Sigmoid colon (tissue), 7 donors: ENCODE results near the gene NXPH3. TPM values are rescaled to one million over a fixed set of nuclear protein-coding genes. Genes with fewer than 3 reads are reported as not detected.
A peak's percentile ranks its signal among the peaks of the same experiment; 100 is the strongest.

Experiments
- DNase-seq: peaks from one replicate; pipeline ENCODE4 v3.0.0-alpha.2; 2019
- H3K27ac ChIP-seq, 4 donors: fragments of 200-600 bp; sonication (generic); one replicate each; pipeline ENCODE4 v1.5.1; 2016 to 2019; ENCODE audit warnings: mild to moderate bottlenecking in 1 of 4
- H3K27me3 ChIP-seq, 3 donors: fragments of 200-600 bp; sonication (generic); one replicate each; pipeline ENCODE4 v1.5.1; 2019; ENCODE audit warnings: mild to moderate bottlenecking in 1 of 3
- H3K36me3 ChIP-seq, 4 donors: fragments of 200-600 bp; sonication (generic); one replicate each; pipeline ENCODE4 v1.5.1; 2016 to 2019
- H3K4me1 ChIP-seq, 4 donors: fragments of 200-600 bp; sonication (generic); one replicate each; pipeline ENCODE4 v1.5.1; 2017 to 2019
- H3K4me3 ChIP-seq, 4 donors: fragments of 200-600 bp; sonication (generic); one replicate each; pipeline ENCODE4 v1.5.1; 2017 to 2019; ENCODE audit warnings: mild to moderate bottlenecking in 2 of 4, moderate library complexity in 1 of 4
- H3K9me3 ChIP-seq, 4 donors: fragments of 200-600 bp in 3 of 4; sonication (generic) in 3 of 4; one replicate each; pipeline versions ENCODE4 v1.5.1 to v1.6.1; 2013 to 2019
- CTCF ChIP-seq, 4 experiments: fragments of 450-650 bp in 3 of 4; fragments of 200-600 bp in 1 of 4; IDR thresholded peaks; one replicate each; pipeline ENCODE4 v1.5.1; 2016 to 2019; ENCODE audit warnings: antibody characterized with exemption in 4 of 4, mild to moderate bottlenecking in 3 of 4, moderate library complexity in 2 of 4
- EP300 ChIP-seq, 4 donors: sonication (generic); formaldehyde crosslinking; IDR thresholded peaks; one replicate each; pipeline ENCODE4 v1.6.1; 2017; ENCODE audit warnings: antibody characterized with exemption in 4 of 4
- POLR2A ChIP-seq, 2 donors: fragments of 450-650 bp; IDR thresholded peaks; one replicate each; pipeline ENCODE4 v1.6.1; 2016; ENCODE audit warnings: antibody characterized with exemption in 2 of 2, mild to moderate bottlenecking in 2 of 2, moderate library complexity in 2 of 2
- POLR2AphosphoS5 ChIP-seq, 4 donors: sonication (generic); formaldehyde crosslinking; IDR thresholded peaks; one replicate each; pipeline ENCODE4 v1.6.1; 2017; ENCODE audit warnings: antibody characterized with exemption in 4 of 4
- WGBS, 2 donors: extraction: QIAGEN DNeasy Blood & Tissue Kit; methylation state at CpG; one replicate each; pipeline ENCODE4 v1.1.7; 2013; 5-methylcytosine and 5-hydroxymethylcytosine counted together
- intact Hi-C: fragments of 100-400 bp; cut with DNase I; formaldehyde crosslinking; loops from one replicate; pipeline ENCODE4 v1.15.1; 2023
- polyA plus RNA-seq, 3 donors: library from polyadenylated mRNA; stranded (reverse); fragments of 200-250 nt; gene quantifications; one replicate each; pipeline ENCODE4 v1.2.3, GENCODE V29; 2013
- total RNA-seq, 4 donors: library from RNA; depleted of rRNA; stranded (reverse); fragments of >200 nt; gene quantifications; one replicate each; pipeline ENCODE4 v1.1.0, GENCODE V29; 2016
- donor health status: healthy with polysubstance abuse.
- donor health status: Bipolar disorder and iron deficiency.
- donor health status: healthy.

Gene NXPH3
- total and polyA plus RNA-seq, 7 donors = 0.23 to 32.6 (median 20.2) TPM

DNA sequence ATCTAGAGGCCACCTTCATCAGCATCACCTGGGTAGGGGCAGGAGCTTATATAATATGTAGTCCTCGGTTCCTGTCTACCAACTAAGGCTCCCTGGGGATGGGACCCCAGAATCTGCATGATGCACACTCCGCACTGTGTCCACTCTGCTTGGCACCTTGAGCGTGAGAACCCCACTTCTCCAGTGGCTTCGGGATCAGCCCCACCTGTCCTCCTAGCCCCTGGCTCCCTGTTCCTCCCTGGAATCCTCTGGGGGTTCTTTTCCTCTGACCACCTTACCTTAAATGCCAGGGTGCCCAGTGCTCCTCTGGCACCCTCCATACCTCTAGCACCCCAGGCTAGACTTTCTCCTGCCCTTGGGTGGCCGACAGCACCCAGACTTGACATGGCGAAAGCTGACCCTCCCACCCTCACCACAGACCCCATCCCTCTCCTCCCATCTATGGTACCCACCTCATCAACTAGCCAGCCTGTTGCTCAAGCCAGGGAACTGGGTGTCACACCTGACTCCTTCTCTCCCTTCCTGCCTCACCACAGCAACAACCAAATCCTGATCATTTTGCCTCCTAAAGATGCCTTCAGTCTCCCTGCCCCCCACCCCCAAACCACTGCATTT lies 2.8 kb upstream of the NXPH3 start:
- intact Hi-C loops = no loop called here
- H3K27me3 ChIP-seq = no peaks in the 10 kb centered on the region
- H3K4me1 ChIP-seq = peaks cover 0 to 55% (median 50%) of the 10 kb centered on the region in 4 donors
- H3K27ac ChIP-seq = peak overlapping the region; percentile 85 to 96 (median 90)
- DNase-seq = no peak
- WGBS, 2 donors = 73 to 85% methylated on average over 6 of the region's 6 CpGs
- no peak overlapping the region for H3K4me3 ChIP-seq
- no peak for TF ChIP-seq POLR2A (IDR thresholded peaks at IDR 0.05)
- TF ChIP-seq EP300 (IDR thresholded peaks at IDR 0.05) = no peak
- no peak for TF ChIP-seq POLR2AphosphoS5 (IDR thresholded peaks at IDR 0.05)
- TF ChIP-seq CTCF (IDR thresholded peaks at IDR 0.05) = no peak
- no peaks in the 10 kb centered on the region for H3K36me3 ChIP-seq
- H3K9me3 ChIP-seq = no peaks in the 10 kb centered on the region

DNA sequence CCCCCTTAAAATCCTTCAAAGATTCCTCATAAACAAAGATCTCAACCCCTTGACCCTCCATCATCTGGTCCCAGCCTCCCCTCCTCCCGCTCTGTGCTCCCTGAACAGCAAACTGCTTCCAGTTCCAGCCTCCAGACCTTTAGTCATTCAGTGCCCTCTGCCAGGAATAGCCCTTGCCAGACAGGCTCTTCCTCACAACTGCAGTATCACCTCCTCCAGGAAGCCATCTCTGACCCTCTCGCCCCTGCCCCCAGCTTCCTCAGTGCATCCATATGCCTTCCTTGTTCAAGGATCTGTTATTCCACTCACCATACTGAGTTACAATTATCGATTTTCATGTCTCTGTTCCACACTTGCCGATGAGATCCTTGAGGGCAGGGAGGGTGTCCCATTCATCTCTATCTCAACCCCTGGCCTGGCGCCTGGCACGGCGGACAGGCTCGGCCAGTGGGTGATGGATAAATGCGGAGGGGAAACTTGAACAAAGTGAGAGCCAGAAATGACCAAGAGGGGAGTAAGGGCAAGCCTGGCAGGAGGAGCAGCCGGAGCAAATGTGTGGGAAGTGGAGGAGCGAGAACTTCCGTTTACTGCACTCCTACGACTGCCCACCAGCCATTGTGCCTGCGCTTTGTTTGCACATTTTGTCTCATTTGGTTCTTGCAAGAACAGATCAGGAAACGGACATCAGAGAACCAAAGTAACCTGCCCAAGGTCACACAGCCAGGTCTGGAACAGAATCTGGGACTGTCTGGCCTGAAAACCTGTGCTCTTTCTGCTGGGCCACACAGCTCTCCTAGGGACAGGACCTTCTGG lies 2.0 kb upstream of the NXPH3 start:
- H3K4me1 ChIP-seq = peaks cover 0 to 59% (median 51%) of the 10 kb centered on the region in 4 donors
- TF ChIP-seq POLR2A (IDR thresholded peaks at IDR 0.05) (no peak), CTCF (IDR thresholded peaks at IDR 0.05) (no peak), POLR2AphosphoS5 (IDR thresholded peaks at IDR 0.05) (no peak)
- peak overlapping the region; percentile 85 to 96 (median 90) for H3K27ac ChIP-seq
- WGBS, 2 donors = 47 to 70% methylated on average over 15 of the region's 15 CpGs
- DNase-seq = no peak
- peaks cover 0 to under 1% (median 0%) of the 10 kb centered on the region in 4 donors for H3K36me3 ChIP-seq
- intact Hi-C loops = no loop called here
- H3K27me3 ChIP-seq = no peaks in the 10 kb centered on the region
- no peak overlapping the region for H3K4me3 ChIP-seq
- H3K9me3 ChIP-seq = no peaks in the 10 kb centered on the region

GRCh38 chr17:49574323-49574781 lies 1.3 kb upstream of the NXPH3 start:
- Histone ChIP-seq H3K27me3 (no peaks in the 10 kb centered on the region), H3K4me3 (no peak overlapping the region), H3K4me1 (peaks cover 0 to 62% (median 56%) of the 10 kb centered on the region in 4 donors), H3K27ac (peak overlapping the region; percentile 85 to 96 (median 90)), H3K36me3 (peaks cover 0 to 7% (median 0%) of the 10 kb centered on the region in 4 donors), H3K9me3 (no peaks in the 10 kb centered on the region)
- DNase-seq = no peak
- 37 to 69% methylated on average over 13 of the region's 13 CpGs for WGBS, 2 donors
- intact Hi-C loops = no loop called here
- TF ChIP-seq POLR2AphosphoS5 (IDR thresholded peaks at IDR 0.05) (peak in 2 of 4 donors; percentile 16 to 39), POLR2A (IDR thresholded peaks at IDR 0.05) (no peak)

- intact Hi-C loops = loop anchor here (5.0 kb wide), 2 partner anchors 37 to 102 kb away; partner anchors contain the start of gene SPOP
- Histone ChIP-seq H3K27ac (peak overlapping the region; percentile 85 to 96 (median 90)), H3K36me3 (peaks cover 0 to 8% (median 0%) of the 10 kb centered on the region in 4 donors), H3K27me3 (no peaks in the 10 kb centered on the region), H3K4me3 (peak overlapping the region; percentile 81 to 85 (median 84)), H3K9me3 (no peaks in the 10 kb centered on the region), H3K4me1 (peaks cover 0 to 58% (median 53%) of the 10 kb centered on the region in 4 donors)
- 6 to 13% methylated on average over 29 of the region's 29 CpGs for WGBS, 2 donors
- no peak for DNase-seq
- TF ChIP-seq CTCF (IDR thresholded peaks at IDR 0.05) (no peak), POLR2AphosphoS5 (IDR thresholded peaks at IDR 0.05) (no peak), EP300 (IDR thresholded peaks at IDR 0.05) (no peak), POLR2A (IDR thresholded peaks at IDR 0.05) (no peak)
These were observed 559 bp upstream of the NXPH3 start for GRCh38 chr17:49574945-49575678.
